ENCODE measurements around the gene FGGY.
"Not testable (repeated sequence)": the region's sequence is repeated elsewhere in the genome, so short reads cannot be mapped to it uniquely, and the experiment has no call there.

Gene FGGY

DNA sequence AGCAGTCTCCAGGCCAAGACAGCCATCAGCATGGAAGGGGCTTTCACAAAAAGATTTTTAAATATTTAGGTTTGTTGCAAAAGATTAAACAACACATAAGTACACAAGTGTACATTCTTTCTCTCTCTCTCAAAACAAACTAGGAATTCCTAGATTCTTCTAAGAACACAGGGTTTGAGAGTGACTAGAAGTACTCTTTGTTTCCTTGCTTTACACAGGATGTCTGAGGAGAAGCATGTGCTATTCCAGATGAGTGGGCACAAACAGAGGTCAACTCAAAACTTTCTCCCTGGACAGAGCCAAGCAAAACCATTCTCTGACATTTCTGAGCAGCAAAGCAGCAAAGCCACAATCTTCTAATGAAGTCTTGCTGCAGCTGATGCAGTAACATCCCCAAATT is 307.3 kb downstream of the FGGY start:
- no peak for DNase-seq

DNA sequence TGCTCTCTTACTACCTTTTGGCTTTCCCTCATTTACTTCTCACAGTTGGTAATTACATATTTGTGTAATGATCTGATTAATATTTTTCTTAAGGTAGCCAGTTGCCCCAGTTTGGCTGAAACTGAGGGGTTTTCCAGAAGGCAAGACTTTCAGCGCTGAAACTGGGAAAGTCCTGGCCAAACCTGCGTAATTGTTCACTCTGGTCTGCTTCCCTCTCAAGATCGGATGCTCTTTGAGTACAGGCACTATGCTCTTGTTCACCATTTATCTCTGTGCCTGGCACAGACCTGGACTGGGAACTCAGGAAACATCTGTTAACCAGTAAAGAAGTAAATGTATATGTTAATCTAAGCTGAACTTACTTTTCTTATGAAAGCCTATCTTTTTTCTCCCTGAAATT is 308.3 kb downstream of the FGGY start:
- DNase-seq = no peak

DNA sequence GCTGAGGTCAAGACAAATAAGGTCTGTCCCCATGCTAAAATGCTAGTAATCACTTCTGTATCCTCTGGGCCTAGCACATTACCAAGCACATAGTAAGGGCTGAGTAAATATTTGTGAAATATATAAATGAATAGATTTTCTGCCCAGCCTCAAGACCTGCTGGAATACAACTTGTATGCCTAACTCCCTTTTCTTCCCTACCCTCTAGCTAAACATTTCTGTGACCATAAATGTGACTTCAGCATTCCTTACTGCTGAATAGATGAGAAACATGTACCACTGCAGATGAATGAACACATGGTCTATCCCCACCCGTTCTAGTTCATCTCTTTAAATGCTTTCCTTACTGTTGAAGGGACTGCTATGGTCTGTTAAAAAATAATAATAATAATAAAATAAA is 308.9 kb downstream of the FGGY start:
- no peak for DNase-seq

DNA sequence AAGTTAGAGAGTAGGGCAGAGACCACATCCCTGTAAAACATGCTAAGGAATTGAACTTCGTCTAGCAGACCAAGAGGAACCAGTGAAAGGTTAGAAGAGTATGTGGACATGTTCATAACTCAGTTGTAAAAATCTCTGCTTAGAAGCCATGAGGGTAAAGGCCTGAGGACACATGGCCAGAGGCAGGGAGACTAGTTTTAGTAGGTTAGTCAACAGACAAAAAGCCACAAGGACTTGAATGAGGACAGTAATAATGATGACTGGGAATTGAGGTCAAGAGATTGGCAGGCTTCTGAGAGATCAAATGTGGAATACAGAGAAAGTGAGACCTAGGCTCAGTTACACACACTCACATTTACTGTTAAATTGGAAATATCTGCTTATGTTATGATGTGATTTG is 312.4 kb downstream of the FGGY start:
- no peak for DNase-seq

DNA sequence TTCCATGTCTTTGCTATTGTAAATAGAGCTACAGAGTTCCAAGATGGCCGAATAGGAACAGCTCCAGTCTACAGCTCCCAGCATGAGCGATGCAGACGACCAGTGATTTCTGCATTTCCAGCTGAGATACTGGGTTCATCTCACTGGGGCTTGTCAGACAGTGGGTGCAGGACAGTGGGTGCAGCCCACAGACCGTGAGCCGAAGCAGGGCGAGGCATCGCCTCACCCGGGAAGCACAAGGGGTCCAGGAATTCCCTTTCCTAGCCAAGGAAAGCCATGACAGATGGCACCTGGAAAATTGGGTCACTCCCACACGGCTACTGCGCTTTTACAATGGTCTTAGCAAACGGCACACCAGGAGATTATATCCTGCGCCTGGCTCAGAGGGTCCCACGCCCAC is 313.6 kb downstream of the FGGY start:
- not testable (repeated sequence) for DNase-seq

DNA sequence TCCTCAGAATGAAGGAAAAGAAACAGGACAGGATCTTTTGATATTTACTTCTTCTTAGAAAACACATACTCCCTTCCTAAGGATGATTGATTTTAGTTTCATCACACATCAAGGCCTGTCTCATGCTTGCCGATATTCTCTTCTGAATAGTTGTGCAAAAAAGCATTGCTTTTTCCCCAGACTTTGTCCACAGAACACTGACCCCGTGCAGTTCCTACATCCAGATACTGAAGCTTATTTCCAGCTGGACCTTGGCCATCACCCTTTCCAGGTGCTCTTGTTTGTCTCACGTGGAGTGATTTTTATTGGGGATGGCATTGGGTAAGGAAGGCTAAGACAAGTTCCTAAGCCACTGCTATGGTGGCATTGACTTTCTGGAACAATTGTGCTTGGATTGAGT is 320.5 kb downstream of the FGGY start:
- DNase-seq = no peak

DNA sequence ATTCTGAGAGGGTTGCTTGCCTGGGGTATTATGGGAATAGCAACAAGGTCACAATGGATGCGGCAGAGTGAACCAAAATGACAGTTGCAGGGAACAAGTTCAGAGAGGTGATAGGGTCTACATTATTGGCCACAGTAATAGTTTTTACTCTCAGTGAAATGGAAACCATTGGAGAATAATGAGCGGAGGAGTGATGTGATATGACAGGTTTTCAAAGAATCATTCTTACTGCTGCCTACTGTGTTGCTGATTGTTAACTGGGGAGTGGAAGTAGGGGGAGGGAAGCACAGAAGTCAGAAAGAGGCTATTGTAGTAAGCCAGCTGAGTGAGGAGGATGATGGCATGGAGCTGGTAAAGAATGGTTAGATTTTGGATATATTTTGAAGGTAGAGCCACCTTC is 322.7 kb downstream of the FGGY start:
- no peak for DNase-seq

DNA sequence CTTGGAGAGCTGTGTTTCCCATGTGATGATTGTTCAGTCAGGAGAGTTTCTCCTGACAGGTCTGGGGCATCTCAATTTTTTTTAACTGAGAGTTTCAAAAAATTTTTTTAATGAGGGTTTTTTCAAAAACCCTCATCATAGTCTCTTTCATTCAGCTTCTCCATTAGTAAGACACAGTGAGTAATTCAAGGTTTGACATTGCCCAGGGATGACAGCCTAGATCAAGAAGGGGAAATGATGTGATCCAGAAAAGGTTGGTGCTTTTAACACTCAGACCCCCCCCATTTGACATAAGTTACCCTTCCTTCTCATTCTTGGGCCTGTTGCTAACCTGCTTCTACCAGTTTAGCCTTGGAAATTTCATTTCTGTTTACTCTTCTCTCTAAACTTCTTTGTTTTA is 328.5 kb downstream of the FGGY start:
- DNase-seq = no peak

DNA sequence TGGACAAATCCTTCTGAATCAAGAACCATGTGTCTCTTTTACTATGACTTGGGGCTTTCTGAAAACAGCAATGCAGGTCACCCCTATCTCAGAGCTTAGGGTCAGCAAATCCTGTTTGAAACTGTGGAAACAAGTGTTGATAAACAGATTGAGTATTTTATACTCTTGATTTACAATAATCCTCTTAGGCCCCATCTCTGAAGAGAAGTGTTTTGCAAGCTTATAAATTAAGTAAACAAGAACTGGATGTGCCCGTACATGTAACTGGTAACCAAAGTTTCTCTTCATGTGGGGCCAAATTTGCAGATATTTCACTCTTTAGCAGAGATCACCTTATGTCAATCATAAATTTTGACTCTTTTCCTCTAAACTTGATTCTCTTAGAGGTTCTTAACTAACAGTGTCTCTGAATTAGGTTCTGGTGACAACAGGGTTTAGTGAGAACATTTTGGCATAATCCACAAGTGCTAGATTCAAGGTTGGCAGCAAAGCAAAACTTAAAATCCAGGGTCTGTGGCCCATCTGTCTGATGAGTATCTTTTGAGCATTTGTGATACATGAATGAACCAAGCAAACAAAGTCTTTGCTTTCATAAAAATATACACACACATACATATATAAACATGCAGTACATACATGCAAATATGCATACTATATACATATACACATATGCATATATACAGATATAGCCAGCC is 334.8 kb downstream of the FGGY start:
- no peak for DNase-seq

DNA sequence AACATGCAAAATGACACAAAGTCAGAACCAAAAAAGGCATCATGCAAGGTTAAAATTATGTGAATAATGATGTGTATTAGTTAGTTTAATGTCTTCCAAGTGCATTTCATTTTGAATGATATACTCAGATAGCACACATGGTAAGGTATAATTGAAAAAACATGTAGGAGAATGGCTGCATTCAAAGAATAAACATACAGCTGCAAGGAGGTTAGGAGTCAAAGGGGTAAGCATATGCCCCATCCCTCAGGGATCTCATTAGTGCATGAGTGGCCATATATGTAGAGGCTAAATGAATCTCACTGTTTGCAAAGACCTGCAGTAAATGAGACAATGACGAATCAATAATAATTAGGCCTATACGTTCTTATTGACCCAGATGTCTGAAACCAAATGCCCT is 338.2 kb downstream of the FGGY start:
- DNase-seq = no peak

DNA sequence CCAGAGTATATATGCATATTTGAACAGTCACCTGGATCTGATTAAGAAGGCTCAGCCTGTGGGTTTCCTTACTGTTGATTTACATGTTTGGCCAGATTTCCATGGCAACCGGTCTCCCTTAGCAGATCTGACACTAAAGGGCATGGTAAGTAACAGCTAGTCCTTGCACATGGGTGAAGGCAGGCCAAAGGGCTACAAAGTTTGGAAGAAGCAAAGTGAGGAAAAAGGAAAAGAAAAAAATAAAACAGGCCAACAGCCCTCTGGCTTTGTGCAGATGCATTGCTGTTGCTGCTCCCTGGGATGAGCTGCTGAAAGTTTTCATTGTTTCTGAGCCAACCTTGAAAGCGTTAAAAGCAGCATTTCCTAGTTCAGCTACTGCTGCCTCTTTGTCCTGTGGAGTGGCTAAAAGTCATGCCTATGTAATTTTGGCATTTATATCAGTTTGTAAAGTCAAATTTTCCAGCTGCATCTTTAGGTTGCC is 341.4 kb downstream of the FGGY start:
- DNase-seq = no peak

DNA sequence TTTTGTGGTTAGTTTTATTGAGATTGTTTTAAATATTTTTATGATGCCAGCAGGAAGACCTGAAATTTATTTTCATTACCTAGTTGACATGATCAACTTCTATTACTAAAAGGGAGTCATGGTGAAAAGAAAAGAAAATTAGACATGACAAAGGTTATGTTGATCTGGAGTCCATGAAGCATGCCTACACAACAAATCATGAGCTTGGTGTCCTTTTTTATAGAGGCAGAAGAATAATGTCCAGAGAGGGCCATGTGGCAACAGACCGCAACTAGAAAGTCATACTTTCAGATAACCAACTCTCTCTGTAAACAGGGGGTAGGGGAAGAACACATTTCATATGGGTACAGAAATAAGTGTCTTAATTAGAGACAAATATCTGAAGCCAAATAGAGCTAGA is 342.4 kb downstream of the FGGY start:
- no peak for DNase-seq

DNA sequence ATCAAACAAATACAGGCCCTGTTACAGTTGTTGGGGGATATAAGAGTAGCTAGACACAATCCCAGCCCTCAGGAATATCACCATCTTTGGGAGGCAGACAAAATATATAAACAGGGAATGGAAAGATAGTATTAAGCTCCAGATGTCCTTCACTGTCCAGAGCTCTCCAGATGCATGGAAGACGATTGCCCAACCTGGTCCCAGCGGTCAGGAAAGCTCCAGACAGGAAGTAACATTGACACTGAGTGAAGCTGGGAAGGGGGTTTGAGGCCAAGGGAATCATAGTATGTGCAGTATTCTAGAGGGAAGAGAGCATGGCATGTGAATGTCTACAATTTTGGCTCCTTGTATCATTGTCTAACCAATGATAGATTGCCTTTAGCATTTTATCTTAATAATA is 344.0 kb downstream of the FGGY start:
- no peak for DNase-seq

DNA sequence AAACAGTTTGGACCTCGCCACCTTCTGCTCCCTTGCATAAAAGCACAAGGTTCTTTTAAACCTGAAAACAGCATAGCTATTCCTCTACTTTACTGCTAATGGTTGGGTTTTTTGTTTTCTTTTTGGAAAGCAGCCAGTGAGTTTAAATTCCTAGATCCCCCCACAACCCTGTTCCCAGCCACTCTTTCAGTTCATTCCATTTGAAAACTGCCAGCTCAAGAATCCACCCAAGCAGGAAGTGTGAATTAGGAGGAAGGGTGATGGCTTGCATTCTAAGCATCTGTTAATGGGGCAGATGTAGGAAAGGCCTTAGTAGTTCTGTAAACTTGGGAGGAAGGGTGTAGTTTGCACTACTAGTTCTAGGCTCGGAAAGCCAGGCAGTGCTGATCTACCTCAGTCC is 344.9 kb downstream of the FGGY start:
- DNase-seq = no peak

DNA sequence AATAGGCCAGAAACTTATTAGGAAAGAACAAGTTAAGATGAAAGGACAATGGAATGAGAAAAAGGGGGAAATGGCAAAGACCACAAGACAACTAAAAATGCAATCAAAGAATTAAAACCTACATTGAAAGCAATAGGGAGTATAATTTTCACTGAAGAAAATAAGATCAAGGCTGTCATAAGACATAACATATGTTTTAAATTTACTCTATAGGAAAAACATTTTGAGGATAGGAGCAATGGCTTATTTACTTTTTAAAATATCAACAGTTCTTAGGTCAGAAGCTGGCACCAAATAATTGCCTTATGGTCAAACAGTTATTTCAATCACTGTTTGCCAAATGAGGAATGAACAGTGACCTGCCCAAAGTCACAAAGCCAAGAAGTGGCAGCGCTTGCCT is 346.6 kb downstream of the FGGY start:
- no peak for DNase-seq

DNA sequence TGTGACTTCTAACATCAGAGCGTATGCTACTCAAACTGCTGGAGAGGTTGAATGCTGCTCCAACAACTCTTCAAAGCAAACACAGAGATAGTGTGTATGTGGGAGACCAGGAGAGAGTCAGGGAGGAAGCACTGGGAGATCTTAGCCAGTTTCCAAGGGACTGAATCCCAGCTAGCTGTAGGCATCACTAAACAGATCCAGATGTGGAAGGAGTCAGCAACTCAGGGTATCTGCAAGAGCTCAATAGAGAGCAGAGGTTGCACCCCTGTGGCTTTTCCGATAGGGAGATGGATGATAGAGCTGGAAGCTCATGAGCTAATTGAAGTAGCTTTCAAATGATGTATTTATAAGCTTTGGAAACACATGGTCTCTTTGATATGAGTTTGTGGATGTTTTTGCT is 349.0 kb downstream of the FGGY start:
- no peak for DNase-seq

DNA sequence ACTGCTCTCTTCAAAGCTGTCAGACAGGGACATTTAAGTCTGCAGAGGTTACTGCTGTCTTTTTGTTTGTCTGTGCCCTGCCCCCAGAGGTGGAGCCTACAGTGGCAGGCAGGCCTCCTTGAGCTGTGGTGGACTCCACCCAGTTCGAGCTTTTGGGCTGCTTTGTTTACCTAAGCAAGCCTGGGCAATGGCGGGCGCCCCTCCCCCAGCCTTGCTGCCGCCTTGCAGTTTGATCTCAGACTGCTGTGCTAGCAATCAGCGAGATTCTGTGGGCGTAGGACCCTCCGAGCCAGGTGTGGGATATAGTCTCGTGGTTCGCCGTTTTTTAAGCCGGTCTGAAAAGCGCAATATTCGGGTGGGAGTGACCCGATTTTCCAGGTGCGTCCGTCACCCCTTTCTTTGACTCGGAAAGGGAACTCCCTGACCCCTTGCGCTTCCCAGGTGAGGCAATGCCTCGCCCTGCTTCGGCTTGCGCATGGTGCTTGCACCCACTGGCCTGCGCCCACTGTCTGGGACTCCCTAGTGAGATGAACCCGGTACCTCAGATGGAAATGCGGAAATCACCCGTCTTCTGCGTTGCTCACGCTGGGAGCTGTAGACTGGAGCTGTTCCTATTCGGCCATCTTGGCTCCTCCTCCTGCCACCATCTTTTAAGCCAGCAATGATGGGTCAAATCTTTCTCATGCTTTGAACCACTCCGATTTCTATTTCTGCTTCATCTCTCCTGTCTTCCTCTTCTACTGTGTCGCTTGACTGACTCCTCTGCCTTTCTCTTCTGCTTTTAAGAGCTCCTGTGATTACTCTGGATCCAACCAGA is 356.5 kb downstream of the FGGY start:
- not testable (repeated sequence) for DNase-seq

DNA sequence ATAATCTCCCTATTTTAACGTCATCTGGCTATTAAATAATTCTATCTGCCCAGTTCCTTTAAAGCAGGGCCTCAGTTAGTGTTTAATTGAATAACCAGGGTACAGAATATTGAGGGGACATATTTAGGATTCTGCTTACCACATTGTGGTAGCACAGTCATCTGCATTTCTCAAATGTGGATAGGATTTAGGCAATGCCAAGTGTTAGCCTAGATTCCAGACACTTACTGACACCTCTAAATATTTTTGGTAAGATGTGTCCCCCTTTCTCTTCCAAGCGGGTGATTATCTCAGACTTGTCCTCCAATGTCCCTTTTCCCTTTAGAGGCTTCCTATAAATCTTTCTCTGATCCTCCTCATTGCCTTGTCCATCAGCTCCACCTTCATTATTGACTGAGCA is 357.1 kb downstream of the FGGY start:
- DNase-seq = no peak

DNA sequence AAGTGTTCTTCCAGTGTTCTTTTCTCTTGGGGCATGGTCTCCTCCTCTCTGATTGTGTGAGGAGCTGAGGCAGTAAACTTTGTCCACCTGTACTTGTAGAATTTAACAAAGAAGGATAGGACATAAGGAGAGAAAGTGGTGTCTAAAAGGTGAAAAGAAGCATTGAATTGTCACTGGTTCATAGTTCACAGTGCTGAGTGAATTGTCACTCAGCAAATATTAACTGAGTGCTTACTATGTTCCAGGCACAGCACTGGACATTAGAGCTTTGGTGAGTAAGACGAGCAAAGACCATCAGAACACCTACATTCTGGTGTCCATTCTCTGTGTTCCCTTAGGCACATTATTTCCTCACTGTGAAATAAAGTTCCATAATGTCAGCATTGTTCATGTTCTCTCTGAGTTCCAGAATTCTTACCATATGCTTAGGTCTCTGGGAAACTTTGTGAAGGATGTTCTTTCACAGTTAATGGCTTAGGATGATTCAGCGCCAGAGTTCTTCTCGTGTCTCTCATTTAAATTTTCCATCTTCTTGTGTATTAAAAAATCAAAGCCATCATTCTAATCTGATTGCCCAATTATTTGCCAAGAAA is 361.1 kb downstream of the FGGY start:
- DNase-seq = no peak

DNA sequence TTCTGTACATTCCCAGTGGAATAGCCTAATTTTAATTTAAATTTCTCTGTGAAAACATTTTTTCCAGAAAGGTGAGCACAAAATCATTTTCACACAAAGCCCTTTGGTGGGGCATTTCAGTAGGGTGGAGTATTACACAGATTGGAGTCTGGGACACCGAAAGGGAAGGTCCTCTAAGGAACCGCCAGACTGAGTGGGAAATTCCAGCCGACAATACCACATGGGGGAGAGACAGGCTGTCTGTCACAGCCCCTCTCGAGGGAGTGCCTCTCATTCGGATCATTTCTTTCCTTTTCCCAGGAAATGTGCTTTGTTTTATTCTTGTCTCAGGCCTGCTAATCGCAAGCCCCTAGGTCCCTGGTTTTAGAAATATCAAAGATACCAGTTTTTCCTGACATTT is 367.3 kb downstream of the FGGY start:
- no peak for DNase-seq

DNA sequence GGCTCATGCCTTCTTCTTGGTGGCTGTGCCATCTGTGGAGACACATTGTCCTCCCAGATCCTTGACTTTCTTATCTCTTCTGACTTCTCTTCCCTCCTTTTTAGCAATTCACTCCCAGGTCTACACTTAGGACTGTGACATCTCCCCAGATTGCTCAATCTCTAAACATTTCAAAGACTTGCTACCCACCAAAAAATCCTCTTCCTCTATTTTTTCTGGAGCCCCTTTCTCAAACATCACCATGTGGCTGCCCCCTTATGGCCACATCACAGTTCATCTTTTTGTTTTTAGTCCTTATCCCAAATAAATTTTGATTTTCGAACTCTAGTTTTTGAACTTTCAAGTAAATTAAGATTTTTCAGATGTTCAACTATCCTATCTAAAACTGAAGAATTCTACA is 369.2 kb downstream of the FGGY start:
- no peak for DNase-seq

DNA sequence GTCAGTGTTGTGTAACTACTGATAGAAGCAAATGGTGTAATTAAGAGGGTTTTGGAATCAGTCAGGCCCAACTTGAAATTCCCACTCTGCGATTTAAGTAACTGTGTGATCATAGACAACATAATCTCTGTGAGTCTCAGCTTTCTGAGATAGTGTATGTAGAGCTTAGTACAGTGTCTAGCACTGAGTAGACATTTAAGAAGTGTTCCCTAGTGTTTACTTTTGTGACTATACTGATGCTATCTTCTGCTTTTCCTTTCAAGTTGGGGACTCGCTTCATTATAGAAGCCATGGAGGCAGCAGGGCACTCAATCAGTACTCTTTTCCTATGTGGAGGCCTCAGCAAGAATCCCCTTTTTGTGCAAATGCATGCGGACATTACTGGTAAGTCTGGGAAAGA is 370.1 kb downstream of the FGGY start:
- no peak for DNase-seq

DNA sequence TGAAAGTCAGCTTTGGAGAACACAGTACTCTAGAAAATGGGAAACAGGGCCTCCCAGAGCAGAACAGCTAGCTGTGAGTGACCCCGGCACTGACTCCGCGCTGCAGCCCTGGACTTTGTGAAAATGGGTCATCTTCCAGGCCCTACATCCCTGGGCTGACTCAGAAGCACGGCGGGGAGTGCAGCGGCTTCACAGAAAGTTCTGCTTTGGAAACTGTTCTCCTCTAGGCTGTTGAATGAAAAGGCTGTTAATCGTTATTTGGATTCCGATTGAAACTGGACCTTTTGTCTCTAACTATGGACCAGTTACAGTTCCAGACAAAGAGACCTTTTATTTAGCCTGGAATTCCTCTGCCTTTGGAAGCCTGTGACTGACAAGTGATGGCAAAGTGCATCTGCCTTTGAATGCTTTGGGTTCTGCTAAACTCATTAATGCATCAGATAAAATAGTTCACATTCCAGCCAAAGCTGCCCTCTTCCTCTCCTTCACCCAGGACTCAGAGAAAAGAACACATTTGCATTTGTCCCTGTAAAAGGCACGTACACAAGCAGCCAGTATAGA is 372.9 kb downstream of the FGGY start:
- DNase-seq = no peak

DNA sequence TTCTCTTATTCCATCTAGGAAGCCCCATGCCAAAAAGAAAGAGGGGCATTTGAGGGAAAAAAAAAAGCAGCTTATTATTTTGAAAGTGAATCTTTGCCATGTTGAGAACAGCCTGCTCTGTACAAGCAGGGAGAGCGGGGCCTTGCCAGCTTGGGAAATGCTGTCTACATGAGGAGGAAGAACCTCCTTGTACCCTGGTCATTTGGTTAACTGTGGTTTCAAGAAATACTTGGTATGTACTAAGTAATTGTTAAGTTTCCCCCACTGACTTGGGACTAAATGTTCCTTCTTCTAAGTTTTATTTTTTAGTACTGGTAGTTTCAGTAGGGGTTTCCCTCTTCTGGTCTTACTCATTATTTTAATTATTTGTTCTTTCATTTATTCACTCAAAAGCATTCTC is 373.8 kb downstream of the FGGY start:
- no peak for DNase-seq

Measured in NCI-H2227 treated with DMSO at 0.1 percent for 48 hours (cell line).